ENCODE measurements around the gene CELSR2.
A peak's percentile ranks its signal among the peaks of the same experiment; 100 is the strongest.

CELSR2 gene

DNA sequence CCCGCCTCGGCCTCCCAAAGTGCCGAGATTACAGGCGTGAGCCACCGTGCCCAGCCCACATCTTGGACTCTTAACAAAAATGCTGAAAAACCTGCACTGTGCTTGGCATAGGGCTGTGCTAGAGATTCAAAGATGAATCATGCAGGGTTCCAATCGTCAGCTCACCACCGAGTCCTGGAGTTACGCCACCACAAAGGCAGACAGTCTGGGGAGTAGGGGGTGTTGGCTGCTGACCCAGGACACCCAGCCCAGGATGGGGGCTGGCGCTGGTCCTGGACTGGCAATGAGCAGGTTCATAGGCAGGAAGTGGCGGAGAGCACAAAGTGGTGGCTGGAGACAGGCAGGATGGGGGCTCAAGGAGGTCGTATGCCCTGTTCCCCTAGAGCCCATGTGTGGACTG lies 17.6 kb downstream of the CELSR2 start:
- no peak for DNase-seq

DNA sequence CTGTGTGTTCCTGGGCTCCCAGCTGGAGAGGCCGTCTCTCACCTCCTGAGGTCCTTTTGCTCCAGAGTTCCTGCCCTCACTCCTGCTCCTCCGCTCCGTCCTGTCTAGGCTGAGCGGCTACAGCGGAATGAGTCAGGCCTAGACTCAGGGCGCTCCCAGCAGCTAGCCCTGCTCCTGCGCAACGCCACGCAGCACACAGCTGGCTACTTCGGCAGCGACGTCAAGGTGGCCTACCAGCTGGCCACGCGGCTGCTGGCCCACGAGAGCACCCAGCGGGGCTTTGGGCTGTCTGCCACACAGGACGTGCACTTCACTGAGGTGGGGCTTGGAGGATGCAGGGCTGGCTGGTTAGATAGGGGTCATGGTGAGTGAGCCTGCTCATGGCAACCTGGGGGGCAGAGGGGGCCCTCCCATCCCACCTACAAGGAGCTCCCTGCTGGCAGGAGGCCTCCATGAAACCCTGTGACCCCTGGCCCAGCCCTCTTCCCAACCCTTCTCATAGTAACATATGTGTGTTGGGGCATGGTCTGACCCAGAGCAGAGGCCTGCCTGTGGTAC lies 18.5 kb downstream of the CELSR2 start:
- no peak for DNase-seq

DNA sequence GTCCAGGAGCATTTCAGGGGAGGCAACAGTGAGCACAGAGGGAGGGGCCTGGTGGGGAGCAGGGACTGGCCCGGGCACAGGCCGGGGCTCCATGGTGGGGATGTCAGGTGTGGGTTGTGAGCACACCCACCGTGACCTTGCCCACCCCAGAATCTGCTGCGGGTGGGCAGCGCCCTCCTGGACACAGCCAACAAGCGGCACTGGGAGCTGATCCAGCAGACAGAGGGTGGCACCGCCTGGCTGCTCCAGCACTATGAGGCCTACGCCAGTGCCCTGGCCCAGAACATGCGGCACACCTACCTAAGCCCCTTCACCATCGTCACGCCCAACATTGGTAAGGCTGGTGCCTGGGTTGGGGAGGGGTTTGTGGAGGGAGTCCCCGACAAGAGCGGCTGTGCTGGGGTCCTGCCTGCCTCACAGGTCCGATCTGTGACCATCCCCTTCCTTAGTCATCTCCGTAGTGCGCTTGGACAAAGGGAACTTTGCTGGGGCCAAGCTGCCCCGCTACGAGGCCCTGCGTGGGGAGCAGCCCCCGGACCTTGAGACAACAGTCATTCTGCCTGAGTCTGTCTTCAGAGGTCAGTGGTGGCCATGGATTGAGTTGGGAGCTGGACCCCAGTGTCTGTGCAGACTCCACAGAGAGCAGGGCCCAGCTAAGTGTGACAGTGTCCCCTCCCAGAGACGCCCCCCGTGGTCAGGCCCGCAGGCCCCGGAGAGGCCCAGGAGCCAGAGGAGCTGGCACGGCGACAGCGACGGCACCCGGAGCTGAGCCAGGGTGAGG lies 19.3 kb downstream of the CELSR2 start:
- DNase-seq: no peak

DNA sequence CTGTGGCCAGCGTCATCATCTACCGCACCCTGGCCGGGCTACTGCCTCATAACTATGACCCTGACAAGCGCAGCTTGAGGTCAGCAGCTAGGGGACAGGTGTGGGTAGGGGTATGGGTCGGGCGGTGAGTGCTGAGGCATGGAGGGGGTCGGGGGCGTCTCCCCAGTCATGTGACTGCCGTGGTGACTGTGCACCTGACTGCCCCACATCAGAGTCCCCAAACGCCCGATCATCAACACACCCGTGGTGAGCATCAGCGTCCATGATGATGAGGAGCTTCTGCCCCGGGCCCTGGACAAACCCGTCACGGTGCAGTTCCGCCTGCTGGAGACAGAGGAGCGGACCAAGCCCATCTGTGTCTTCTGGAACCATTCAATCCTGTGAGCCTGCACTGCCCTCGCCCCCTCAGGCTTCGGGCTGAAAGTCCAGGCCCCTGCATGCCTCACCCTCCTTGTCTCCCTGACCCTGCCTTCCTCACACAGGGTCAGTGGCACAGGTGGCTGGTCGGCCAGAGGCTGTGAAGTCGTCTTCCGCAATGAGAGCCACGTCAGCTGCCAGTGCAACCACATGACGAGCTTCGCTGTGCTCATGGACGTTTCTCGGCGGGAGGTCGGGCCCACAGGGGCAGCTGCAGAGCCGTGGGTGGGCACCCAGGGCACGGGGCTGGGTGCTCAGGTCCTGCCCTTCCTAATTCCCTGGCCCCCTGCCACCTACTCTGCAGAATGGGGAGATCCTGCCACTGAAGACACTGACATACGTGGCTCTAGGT lies 20.1 kb downstream of the CELSR2 start:
- DNase-seq: no peak

DNA sequence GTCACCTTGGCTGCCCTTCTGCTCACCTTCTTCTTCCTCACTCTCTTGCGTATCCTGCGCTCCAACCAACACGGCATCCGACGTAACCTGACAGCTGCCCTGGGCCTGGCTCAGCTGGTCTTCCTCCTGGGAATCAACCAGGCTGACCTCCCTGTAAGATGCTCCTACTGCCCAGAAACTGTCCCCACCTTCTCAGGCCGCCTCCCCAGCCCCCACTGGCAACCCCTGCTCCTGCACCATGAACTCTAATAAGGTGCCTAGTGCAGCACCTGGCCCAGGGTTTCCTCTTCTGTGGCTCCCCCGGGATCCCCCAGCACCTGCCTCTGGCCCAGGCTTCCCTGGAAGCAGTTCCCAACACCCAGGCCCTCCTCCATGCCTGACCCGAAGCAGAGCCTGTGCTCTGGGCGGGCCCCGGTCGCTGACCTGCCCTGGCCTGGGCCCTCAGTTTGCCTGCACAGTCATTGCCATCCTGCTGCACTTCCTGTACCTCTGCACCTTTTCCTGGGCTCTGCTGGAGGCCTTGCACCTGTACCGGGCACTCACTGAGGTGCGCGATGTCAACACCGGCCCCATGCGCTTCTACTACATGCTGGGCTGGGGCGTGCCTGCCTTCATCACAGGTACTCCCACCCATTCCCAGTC lies 20.8 kb downstream of the CELSR2 start:
- DNase-seq: no peak

DNA sequence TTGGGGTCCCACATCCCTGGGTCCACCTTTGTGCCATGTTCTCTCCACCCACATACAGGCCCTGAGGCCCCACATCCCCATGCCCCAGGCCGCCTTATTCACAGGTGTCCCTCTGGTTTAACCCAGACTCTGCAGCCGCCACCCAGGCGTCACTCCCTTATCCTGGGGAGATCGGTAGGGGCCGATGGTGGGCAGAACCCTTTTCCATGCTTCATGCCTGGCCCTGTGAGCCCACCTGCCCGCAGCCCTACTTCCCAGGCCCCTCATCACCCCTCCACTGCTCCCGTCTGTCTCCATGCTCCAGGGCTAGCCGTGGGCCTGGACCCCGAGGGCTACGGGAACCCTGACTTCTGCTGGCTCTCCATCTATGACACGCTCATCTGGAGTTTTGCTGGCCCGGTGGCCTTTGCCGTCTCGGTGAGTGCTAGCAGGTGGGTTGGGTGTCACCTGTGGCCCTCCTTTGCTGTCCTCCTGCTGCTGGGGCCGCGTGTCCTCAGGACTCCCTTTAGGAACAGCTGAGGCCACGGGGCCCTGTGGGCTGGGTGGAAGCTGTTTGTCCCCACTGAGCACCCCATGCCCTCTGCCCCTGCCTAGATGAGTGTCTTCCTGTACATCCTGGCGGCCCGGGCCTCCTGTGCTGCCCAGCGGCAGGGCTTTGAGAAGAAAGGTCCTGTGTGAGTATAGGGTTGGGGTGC lies 21.4 kb downstream of the CELSR2 start:
- no peak for DNase-seq

DNA sequence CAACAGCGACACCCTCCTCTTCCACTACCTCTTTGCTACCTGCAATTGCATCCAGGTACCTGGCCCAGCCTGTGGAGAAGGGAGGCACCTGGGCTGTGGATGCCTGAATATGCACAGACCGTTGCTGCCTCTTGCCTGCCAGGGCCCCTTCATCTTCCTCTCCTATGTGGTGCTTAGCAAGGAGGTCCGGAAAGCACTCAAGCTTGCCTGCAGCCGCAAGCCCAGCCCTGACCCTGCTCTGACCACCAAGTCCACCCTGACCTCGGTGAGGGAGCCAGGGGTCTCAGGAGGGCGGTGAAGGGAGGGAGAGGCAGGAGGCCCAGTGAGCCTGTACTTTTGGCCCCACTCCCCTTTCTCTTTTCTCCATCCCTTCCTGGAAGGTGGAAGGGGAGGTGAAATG lies 22.1 kb downstream of the CELSR2 start:
- DNase-seq: no peak

DNA sequence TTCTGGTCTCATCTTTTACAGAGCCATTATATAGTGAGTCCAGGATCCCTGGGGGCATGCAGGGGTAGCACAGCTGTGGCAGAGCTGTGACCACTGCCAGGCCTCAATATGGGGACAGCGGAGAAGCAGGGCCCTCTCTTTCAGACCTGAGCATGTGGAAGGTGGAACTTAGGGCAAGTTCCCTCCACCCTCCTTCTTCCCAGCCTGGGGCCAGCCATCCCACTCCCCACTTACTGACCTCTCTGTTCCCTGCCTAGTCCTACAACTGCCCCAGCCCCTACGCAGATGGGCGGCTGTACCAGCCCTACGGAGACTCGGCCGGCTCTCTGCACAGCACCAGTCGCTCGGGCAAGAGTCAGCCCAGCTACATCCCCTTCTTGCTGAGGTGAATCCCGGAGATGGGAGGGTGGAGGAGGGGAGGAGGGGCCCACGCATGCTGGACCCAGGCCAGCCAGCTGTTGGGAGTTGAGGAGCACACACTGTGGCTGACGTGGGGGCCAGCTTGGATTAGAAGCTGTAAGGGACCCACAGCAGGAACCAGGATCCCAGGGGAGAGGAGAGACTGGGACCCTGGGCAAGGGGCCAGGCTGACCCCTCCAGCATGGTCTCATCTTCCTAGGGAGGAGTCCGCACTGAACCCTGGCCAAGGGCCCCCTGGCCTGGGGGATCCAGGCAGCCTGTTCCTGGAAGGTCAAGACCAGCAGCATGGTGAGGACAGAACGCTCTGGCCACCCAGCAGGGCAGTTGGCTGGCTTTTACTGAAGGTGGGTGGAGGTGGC lies 22.9 kb downstream of the CELSR2 start:
- DNase-seq: no peak

DNA sequence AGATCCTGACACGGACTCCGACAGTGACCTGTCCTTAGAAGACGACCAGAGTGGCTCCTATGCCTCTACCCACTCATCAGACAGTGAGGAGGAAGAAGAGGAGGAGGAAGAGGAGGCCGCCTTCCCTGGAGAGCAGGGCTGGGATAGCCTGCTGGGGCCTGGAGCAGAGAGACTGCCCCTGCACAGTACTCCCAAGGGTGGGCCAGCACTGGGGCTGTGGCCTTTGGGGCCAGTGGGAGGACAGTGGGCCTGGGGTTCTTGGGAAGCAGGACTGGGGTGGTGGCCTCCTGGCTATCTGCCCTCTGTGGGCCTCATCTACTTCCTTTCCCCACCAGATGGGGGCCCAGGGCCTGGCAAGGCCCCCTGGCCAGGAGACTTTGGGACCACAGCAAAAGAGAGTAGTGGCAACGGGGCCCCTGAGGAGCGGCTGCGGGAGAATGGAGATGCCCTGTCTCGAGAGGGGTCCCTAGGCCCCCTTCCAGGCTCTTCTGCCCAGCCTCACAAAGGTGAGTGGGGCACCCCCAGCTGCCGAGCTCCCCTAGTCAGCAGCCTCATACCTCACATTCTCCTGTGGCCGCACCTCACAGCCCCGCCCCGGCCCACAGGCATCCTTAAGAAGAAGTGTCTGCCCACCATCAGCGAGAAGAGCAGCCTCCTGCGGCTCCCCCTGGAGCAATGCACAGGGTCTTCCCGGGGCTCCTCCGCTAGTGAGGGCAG lies 23.6 kb downstream of the CELSR2 start:
- DNase-seq: no peak

DNA sequence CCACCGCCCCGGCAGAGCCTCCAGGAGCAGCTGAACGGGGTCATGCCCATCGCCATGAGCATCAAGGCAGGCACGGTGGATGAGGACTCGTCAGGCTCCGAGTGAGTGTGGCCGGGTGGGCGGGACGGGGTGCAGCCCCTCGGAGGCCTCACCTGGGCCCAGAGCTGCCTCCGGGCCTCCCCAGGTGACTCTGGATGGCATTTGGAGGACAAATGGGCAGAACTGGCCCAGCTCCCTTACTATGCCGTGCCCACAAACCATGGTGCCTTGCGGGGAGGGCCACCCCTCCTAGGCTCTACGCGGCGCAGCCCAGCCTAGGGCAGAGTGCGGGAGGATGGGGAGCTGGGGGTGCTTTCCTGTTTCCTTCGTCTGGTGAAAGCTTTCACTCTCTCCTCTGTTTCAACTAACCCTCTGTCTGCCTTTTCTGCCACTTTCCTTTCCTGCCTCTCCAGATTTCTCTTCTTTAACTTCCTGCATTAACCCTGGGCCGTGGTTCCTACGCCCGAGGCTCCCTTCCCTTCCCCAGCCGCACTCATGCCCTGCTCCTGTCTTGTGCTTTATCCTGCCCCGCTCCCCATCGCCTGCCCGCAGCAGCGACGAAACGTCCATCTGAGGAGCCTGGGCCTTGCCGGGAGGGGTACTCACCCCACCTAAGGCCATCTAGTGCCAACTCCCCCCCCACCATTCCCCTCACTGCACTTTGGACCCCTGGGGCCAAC lies 24.4 kb downstream of the CELSR2 start:
- no peak for DNase-seq

DNA sequence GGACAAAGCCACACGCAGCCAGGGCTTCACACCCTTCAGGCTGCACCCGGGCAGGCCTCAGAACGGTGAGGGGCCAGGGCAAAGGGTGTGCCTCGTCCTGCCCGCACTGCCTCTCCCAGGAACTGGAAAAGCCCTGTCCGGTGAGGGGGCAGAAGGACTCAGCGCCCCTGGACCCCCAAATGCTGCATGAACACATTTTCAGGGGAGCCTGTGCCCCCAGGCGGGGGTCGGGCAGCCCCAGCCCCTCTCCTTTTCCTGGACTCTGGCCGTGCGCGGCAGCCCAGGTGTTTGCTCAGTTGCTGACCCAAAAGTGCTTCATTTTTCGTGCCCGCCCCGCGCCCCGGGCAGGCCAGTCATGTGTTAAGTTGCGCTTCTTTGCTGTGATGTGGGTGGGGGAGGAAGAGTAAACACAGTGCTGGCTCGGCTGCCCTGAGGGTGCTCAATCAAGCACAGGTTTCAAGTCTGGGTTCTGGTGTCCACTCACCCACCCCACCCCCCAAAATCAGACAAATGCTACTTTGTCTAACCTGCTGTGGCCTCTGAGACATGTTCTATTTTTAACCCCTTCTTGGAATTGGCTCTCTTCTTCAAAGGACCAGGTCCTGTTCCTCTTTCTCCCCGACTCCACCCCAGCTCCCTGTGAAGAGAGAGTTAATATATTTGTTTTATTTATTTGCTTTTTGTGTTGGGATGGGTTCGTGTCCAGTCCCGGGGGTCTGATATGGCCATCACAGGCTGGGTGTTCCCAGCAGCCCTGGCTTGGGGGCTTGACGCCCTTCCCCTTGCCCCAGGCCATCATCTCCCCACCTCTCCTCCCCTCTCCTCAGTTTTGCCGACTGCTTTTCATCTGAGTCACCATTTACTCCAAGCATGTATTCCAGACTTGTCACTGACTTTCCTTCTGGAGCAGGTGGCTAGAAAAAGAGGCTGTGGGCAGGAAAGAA lies 25.5 kb downstream of the CELSR2 start:
- DNase-seq: no peak

DNA sequence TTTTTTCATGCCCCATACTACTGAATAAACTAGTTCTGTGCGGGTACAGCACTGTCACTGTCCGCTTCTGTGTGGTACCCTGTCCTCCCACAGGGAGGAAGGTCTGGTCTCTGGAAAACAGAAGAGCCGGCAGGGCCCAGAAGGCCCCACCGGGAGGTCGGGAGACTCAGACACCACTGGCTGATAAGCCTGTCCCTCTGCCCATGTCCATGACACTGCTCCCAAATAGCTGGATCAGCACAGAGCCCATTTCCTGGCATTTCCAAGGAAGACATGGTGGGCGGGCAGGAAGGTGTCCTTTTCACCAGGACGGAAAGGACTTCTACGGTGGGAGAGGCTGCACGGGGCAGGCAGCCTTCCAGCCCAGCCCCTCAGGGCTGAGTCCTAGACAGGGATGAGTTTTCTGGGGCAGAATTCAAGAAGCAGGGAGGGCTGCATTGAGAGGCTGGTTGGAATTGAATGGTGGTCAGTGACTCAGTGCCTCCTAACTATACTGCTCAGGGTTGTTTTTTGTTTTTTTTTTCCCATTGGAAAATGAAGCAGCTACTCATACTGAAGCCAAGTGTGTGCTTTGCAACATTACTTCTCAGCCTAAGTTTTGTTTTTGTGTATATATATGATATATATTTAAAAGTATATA lies 26.5 kb downstream of the CELSR2 start:
- no peak for DNase-seq

DNA sequence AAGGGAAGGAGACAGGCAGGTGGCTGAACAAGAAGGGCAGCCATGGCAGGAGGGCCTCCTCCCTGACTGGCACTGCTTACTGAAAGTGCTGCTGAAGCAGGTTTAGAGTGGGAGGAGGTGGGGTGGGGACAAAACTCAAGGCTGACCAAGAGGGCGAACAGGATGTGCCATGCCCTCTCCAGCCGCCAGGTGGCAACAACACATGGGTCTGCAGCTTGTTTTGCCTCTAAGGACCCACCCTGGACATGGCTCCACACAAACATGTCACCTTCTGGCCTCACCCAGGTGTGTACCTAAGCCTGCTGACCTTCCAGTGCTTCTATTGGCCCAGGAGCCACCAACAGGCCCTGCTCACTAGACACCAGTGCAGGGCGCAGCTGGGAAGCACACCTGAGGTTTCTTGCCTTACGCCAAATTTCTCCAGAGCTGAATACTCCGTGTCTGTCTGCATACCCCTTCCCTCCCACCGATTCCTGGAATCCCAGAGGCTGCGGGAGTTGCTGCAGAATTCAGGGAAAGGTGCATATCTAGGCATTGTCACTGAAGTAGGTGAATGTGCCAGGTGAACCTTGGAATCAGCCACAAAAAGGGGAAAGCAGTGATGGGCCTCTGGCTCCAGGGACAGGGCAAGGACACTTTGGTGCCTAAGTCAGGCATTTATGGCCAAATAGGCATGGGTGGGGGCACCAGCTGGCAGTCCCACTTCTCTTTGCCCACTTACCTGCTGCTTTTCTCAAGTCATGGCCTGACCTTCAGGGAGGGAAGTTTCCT lies 28.3 kb downstream of the CELSR2 start:
- peak; percentile 40 for DNase-seq

DNA sequence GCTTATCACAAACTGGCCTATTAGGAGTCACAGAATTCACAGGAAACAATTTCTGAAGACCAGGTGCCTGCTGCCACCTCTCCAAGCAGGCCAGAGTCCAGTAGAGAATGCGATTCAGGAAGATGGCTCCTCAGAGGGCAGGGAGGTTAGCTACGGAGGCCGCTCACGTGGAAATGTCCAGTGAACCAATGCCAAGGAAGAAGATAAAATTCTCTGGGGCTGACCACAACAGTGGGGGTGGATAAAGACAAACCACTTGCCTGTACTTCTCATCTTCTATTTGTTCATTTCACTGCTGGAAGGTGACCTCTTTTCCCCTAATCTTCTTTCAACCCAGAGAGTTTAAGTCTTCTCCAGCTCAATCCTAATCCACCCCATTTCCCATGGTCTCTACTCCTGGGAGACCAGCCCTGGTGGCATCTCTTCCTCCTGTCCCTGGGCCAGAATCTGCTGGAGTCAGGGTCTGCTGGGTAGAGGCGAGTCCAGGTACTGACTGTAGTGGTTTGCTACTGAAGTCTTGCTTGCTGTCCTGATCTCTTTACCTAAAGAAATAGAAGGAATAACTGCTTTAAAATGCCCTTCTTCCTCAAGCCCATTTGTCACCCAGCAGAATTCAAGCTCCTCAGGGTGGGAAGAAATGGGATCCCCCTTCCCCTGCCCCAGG lies 30.4 kb downstream of the CELSR2 start:
- no peak for DNase-seq

DNA sequence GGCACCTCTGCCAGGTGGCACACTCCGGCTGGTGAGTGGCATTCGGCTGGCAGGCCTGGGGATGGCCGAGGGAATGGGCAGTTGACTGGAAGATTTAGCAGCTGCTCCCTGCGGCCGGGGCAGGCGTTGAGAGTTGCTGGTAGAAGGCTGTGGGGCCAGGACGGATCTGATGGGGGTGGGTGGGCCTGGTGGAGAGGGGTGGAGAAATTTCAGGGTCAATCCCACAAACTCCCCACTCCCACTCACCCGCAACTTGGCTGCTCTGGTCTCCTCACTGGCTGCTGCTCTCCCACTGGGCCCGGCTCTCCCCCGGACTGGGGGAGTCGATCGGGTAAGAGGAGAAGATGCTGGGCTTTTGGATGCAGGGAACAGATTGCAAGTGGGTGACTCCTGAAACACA lies 31.5 kb downstream of the CELSR2 start:
- no peak for DNase-seq

DNA sequence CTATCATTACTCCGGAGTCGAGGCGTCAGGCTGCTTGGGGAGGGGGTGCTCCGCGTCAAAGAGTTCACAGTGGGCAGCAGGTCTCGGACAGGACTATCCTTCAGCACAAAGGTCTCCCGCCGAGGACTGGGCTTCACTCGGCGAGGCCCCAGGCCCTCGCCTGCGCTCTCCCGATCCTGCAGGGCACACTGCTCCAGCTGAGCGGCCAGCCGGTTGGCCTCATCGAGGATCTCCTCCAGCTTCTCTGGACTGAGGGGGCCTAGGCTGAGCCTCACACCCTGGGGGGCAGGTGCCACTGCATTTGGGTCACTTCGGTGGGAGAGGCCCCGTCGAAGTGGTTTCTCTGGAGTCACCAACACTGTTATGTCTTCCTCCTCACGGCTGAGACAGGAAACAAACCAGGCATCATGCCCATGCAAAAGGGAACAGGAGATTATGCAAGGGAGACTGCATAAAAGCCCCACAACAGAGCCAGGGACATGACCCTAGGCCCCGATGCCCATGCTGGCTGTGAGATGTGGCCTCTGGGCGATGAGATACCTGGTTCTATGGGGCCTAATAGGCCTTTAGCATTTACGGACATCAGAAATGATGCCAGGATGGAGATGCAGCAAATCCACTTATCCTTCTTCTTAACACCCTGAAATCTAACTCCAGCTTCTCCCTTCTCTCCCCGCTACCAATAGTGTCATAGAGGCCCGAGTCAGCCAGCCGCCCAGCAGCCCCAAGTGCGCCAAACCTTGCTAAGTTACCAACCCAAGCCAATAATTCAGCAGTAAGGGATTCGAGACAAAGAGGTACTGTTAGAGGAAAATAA lies 32.5 kb downstream of the CELSR2 start:
- peak; percentile 13 for DNase-seq

DNA sequence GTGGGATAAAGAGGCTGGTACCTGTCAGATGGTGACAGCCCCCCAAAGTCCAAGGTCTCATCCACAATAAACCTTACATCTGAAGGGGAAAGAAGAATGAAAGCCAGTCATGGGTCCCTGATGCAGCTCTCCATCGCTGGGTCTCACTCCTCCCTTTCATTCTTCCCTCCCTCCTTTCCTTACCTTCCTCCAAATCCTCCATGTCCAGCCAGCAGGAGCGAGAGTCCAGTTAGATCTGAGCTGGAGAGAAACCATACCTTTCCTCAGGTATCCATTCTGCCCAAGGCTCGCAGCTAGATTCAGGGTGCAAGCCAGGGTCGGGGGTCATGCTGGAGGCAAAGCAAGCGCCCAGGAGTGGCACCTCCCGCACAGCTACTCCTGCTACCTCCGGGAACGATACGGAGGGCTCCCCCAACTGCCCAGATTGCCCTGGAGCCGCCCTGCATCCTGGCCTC lies 33.2 kb downstream of the CELSR2 start:
- no peak for DNase-seq
